AG04449 (cell line): ENCODE results near the gene ERBB4.

ENCODE experiments used
- CTCF ChIA-PET: fragments of 350-600 bp; formaldehyde crosslinking; extraction: SDS; loops from one replicate; lab custom pipeline; 2021; ENCODE audit warnings: antibody characterized with exemption; lab: Yijun Ruan, JAX
- POLR2A ChIA-PET: fragments of 400-600, 350-600 bp; formaldehyde crosslinking; extraction: SDS; loops from one replicate; lab custom pipeline; 2020; ENCODE audit warnings: antibody characterized with exemption, inconsistent platforms; lab: Yijun Ruan, JAX
- DNase-seq: peaks from one replicate; pipeline ENCODE4 v3.0.0-alpha.2; 2010; ENCODE audit warnings: low read depth, low spot score
- H3K4me3 ChIP-seq: 2 replicates; pipeline ENCODE4 v1.5.1; 2011; ENCODE audit warnings: low read depth, mild to moderate bottlenecking, control low read depth, low read length
- TF ChIP-seq, protein P1 (sequence below): IDR thresholded peaks from one replicate; pipeline ENCODE4 v1.5.1; 2011; ENCODE audit warnings: mild to moderate bottlenecking, moderate library complexity, low read length, control low read depth, inconsistent platforms; ENCODE audit not compliant: insufficient read depth; ENCODE audit errors: missing control alignments

Gene ERBB4

DNA sequence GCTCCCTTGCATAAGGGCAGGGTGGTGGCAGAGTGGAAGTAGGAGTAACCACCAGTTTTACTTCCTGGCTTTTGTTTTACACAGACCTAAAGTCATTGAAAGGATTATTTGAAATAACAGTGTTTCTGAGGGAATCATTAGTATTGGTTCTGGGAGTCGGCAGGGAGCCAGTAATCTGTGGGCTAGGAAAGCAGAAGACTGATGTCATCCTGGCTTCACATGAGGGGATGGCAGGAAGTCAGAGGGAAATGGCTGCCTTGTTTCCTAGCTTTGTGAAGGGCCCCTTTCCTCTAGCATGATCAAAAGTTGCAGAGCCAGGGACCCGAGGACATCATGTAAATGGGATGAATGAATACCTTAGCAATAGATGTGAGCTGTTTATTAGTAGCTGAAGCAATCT is 1189.6 kb downstream of the ERBB4 start:
- no peak overlapping the region for H3K4me3 ChIP-seq
- ChIA-PET CTCF (no interaction called here), POLR2A (no interaction called here)
- TF ChIP-seq, protein P1, sequence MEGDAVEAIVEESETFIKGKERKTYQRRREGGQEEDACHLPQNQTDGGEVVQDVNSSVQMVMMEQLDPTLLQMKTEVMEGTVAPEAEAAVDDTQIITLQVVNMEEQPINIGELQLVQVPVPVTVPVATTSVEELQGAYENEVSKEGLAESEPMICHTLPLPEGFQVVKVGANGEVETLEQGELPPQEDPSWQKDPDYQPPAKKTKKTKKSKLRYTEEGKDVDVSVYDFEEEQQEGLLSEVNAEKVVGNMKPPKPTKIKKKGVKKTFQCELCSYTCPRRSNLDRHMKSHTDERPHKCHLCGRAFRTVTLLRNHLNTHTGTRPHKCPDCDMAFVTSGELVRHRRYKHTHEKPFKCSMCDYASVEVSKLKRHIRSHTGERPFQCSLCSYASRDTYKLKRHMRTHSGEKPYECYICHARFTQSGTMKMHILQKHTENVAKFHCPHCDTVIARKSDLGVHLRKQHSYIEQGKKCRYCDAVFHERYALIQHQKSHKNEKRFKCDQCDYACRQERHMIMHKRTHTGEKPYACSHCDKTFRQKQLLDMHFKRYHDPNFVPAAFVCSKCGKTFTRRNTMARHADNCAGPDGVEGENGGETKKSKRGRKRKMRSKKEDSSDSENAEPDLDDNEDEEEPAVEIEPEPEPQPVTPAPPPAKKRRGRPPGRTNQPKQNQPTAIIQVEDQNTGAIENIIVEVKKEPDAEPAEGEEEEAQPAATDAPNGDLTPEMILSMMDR = no peak
- no peak for DNase-seq

DNA sequence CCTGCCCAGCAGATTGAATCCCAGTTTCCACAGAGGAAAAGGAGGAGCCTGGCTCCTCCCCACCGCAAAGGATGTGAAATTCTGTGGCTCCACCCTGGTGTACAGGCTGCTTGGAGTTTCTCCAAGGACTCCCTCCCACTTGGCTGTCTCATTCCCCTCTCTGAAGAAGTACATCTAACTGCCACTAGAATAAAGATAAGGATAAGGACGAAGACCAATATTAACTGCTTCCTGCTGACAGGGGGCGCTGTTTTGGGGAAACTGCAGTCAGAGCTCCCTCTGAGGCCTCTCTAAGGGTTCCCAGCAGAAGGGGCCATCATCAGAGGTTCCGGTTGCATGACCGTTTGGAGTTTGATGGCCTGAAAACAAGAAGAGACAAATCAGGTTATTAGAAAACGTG is 1191.3 kb downstream of the ERBB4 start:
- TF ChIP-seq, protein P1 = no peak
- ChIA-PET CTCF (no interaction called here), POLR2A (no interaction called here)
- no peak for DNase-seq
- H3K4me3 ChIP-seq = no peak overlapping the region

DNA sequence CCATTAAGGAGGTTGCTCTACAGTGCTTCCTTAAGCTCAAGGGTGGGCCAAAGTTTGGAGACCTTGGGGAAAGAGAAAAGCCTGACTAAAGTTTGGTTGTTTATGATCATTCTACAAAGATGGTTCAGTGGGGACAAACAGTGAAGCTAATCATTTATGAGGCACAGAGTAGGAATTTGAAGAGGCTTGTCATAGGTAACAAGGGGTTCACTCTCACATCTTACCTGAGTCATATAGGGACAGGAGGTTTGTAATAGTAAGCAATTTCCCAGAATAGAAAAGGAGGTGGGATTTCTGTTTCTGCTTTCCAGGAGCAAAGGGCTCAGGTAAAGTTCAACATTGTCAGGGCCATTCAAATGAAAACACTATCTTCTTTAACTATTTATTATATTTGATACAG is 1194.3 kb downstream of the ERBB4 start:
- CTCF ChIA-PET = no interaction called here
- POLR2A ChIA-PET = no interaction called here
- DNase-seq = no peak
- TF ChIP-seq, protein P1 = no peak
- no peak overlapping the region for H3K4me3 ChIP-seq

- no peak overlapping the region for H3K4me3 ChIP-seq
- no peak for DNase-seq
- POLR2A ChIA-PET = no interaction called here
- CTCF ChIA-PET = no interaction called here
- TF ChIP-seq, protein P1 = no peak
Observed at GRCh38 chr2:211333377-211333776, 1205.2 kb downstream of the ERBB4 start.

DNA sequence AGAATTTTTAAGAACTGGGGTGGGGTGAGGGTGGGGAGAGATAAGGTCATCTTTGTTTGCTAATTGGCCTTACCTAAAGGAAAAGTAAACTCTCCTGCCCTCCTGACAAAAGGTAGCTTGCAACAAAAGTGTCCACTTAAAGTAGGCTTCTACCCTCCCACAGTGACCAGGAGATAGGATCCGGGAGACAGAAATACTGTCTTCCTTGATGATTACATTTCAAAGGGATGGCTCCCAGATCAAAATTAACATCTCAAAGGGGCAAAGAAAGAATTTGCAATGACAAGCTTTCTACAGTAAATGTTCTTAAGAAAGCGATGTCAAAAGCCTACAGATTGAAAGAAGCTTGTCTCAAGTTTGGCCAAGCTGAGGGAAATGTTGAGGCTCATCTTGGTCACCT is 1206.9 kb downstream of the ERBB4 start:
- DNase-seq = no peak
- TF ChIP-seq, protein P1 = no peak
- no peak overlapping the region for H3K4me3 ChIP-seq
- CTCF ChIA-PET = no interaction called here
- POLR2A ChIA-PET = no interaction called here

DNA sequence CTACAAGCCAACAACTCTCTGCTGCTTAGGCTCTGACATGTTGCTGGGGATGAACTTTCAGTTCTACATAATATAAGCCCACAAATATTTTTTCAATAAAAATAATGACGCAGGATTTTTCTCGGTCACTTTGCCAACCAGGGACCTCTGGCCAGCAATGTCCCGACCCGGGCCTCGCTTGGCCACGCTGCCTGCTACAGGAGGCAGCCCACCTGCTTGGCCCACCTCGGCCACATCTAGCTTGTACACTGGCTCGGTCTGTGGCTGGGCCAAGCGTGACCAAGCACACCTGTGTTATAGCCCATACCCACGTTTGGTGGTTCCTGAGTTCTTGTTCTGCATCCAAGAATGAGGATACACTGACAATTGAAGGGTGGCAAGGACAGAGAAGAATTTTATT is 1208.7 kb downstream of the ERBB4 start:
- TF ChIP-seq, protein P1 = no peak
- no peak for DNase-seq
- CTCF ChIA-PET = no interaction called here
- H3K4me3 ChIP-seq = no peak overlapping the region
- POLR2A ChIA-PET = no interaction called here
